CD4-positive, alpha-beta T cell treated with Interleukin-17A for 1 hour (primary cell): ENCODE data around the gene IQCH.

ENCODE experiments used
- DNase-seq: peaks from one replicate; pipeline ENCODE4 v3.0.0-alpha.2; 2020

IQCH gene

GRCh38 chr15:67506775-67507747 lies 252.5 kb downstream of the IQCH start:
- DNase-seq, result no peak

DNA sequence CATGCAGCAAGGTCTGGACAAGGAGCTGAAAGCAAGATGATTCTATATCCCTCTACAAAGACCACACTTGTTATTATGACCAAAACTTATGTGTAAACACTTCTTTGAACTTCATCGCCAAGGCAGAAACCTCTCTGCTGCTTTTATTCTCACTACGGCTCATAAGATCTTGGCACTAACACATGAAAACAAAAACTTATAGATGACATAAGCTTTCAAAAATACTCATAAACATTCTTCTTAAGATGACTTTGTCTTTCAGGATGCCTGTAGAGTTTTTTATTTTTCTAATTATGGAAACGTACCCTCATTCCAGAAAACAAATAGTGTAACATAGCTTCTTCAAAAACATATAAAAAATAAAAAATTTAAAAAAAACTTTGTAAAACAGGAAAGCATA lies 253.8 kb downstream of the IQCH start:
- no peak for DNase-seq

GRCh38 chr15:67509918-67510317 lies 255.3 kb downstream of the IQCH start:
- no peak for DNase-seq

DNA sequence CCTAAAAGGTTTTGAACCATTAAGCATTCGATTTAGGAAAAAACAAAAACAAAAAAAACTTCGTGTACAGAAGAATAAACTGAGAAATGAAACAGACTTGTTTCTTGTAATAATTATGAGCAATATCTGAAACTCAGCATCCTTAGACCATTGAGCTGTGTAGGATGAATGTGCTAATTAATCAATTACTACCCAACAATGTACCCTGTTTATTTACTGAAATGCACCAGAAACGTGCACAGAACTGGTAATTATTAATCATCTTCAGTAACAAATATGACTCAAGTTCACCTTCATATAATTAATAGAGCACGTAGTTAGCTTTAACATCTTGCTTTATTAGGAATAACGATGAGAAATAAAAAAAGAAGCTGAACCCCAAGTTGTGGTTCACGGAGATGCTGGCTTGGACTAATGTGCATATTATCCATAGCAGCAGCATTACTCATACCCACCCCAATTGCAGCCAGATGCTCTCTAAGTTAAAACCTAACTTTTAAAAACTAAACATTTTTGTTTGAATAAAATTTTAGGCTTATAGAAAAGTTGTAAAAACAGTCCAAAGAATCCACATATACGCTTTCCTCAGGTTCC lies 256.1 kb downstream of the IQCH start:
- no peak for DNase-seq

DNA sequence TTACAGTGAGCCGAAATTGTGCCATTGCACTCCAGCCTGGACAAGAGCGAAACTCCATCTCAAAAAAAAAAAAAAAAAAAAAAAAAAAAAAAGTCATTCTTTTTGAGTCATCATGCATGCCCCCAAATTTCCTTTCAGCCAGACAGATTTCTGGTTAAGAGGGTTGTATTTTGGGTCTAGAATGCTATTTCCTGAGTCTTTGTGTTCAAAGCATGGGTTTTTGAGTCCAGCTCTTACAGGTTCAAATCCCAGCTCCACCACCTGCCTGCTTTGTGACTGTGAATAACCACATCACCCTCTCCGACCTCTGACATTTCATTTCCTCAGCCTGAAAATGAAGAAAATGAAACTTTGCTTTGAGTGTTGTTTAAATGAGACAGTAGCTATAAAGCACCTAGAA lies 257.0 kb downstream of the IQCH start:
- DNase-seq, result no peak

DNA sequence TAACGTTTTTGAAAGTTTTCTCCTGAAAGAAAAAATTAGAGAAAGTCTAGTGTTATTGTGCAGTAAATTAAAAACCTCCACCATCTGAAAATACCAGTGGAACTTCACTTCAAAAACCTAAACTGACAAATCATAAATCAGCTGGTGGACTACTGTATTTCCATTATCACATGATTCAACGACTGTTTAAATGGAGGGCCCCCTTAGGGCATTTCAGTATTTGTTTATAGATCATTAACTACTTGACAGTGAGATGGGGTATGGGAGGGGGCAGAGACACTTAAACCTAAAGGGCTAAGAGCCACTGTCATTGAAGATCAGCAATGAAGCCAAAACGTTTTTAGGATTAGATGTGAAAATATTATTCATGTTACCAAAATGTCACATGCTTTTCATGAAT lies 257.6 kb downstream of the IQCH start:
- no peak for DNase-seq

DNA sequence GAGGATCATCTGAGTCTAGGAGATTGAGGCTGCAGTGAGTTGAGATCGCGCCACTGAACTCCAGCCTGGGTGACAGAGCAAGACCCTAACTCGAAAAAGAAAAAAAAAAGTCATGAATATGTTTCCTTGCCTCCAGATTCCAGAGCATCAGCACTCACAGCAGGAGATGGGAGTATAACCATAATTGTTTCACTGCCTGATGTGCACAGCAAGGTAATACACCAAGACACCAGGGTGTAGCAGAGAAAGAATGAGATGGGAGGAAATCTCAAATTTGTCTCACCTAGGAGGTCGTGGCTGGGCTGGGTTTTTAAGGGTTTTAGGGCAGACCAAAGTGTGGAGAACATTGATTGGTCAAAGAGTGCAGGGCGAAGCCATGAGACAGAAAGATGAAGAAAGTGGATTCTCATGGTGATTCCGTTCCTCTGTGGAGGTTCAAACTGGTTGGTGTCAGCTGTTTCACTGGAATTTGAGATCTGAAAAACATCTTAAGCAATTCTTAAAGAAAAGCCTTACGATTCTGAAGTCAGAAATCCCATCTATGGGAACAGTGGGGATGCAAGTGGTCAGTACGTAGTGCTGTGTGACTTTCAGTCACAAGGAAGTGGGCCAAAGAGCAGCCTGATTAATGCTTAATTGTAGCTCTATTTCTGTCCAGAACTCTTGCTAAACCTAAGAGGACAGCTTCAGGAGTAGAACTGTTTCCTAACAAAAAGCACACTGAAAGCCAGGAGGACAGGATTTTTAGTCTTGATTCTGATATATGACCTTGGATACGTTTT lies 258.5 kb downstream of the IQCH start:
- DNase-seq, result no peak

DNA sequence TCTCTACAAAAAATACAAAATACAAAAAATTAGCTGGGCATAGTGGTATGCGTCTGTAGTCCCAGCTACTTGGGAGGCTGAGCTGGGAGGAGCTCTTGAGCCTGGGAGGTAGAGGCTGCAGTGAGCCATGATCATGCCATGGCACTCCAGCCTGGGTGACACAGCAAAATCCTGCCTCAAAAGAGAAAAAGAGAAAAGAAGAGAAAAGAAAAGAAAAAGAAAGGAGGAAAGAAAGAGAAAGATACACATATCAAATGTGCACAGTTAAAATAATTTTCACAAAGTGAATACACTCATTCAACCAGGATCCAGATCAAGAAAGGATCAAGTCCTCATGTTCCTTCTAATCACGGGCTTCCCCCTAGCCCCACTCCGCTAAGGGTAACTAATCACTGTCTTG lies 260.5 kb downstream of the IQCH start:
- DNase-seq, result no peak

DNA sequence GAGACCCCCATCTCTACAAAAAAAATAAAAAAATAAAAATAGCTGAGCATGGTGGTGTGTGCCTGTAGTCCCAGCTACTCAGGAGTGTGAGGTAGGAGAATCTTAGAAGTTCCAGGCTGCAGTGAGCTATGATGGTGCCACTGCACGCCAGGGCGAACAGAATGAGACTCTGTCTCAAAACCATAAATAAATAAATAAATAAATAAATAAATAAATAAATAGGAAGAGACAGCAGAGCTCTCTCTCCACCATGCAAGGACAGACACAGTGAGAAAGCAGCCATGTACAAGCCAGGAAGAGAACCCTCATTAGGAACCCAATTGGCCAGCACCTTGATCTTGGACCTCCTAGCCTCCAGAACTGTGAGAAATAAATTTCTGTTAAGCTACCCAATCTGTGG lies 261.0 kb downstream of the IQCH start:
- no peak for DNase-seq

DNA sequence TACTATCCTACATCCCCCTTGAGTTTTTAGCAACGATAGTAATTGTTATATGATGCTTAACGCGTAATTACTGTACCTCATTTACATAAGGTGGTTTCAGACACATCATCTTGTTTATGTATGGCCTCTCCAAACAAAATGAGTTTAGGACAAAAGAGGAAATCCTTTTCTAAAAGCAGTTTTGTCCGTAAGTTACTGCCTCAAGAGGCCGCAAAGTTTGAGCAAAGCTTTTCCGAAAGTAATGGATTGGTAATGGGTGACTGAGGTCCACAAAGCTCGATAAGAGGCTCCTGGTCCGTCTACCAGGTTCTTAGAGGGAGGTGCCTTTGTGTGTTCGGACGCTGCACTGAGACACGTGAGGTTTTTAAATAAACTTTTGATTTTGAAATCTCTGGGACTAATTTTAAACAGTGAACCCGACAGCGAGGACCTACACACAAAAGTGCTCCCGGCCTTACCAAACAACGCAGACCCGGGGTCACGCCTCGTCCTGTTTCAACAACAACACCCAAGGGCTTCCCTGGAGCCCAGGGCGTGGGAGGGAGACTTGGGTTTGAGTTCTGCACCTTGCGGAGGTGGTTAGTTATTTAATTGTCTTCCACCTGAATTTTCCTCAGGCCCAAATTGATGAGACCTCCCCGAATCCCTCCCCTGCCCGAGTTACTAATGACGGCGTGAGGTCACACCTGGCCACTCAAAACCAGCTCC lies 265.9 kb downstream of the IQCH start:
- no peak for DNase-seq

DNA sequence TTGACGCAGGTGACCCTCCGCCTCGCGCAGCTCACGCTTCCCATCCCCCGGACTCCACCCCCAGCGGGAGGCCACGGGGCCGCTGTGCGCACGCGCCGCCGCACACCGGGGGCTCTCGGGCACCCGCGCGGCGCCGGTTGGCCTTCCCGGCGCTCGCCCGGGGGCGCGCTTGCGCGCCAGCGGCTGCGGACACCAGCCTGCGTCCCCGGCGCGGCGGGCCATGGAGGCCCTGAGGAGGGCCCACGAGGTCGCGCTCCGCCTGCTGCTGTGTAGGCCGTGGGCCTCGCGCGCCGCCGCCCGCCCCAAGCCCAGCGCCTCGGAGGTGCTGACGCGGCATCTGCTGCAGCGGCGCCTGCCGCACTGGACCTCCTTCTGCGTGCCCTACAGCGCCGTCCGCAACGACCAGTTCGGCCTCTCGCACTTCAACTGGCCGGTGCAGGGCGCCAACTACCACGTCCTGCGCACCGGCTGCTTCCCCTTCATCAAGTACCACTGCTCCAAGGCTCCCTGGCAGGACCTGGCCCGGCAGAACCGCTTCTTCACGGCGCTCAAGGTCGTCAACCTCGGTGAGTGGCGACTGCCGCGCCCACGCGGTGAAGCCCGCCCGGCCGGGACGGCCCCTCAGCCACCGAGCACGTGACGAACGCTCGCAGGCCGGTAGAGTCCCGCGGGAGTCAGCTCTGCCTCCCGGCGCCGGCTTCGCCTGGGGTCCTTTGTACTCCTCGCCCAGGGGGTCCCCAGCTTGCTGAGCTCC lies 266.6 kb downstream of the IQCH start, which contains the start of gene C15orf61:
C15orf61 (plus strand) TSS at position 103 of the 754 bp plus-strand sequence; CDS start at position 221, 118 bp downstream.
- DNase-seq, result peak; percentile 90

GRCh38 chr15:67521783-67522568 lies 267.4 kb downstream of the IQCH start:
- peak; percentile 32 for DNase-seq

- no peak for DNase-seq
Measured at GRCh38 chr15:67523330-67523729, 268.7 kb downstream of the IQCH start.

DNA sequence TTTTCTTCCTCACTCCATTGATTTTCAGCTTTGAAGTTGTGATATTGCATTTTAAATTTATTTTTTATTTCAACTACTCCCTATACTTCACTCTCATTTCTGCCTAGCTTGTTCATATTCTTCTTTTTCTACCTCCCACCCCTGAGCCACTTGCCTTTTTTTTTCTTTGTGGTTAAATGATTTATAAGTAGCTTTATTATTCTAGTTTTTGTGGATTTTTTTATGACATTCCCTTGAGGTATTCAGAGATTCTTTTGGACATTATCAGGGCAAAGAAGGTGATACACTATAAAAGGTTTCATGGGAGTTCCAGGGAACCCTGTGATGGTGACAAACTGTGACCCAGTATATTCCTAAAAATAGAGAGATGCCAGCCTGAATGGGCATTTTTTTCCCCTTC lies 269.6 kb downstream of the IQCH start:
- no peak for DNase-seq

DNA sequence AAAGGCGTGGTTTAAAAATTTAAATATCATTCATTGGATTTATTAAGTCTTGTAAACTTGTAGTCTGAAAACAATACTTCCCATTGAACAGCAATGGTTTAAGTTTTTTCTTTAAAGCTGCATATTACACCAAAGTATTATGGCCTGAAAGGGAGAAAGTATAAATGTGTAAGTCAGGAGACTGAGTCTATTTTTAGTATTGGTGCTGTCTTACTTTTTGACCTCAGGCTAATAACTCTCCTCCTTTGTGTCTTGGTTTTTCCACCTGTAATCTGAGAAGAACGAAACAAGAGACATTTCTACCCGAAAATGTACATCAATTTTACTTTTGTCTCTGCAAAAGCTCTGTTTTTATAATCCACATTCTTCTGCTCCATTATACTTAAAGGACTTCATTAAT lies 273.9 kb downstream of the IQCH start:
- no peak for DNase-seq

DNA sequence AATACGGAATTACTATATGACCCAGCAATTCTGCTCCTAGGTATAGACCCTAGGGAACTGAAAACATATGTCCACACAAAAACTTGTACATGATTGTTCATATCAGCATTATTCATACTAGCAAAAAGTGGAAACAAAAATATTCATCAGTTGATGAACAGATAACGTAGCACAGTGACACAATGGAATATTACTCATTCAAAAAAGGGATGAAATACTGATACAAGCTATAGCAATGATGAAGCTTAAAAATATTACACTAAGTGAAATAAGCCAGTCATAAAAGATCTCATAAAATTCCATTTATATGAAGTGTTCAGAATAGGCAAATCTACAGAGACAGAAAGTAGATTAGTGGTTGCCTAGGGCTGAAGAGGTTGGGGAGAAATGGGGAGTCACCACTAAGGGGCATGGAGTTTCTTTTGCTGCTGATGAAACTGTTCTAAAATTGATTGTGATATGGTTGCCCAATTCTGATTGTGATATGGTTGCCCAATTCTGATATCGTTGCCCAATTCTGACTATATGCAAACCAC lies 276.9 kb downstream of the IQCH start:
- DNase-seq, result no peak

GRCh38 chr15:67533873-67534272 lies 279.3 kb downstream of the IQCH start:
- no peak for DNase-seq

GRCh38 chr15:67534360-67534759 lies 279.8 kb downstream of the IQCH start:
- no peak for DNase-seq

DNA sequence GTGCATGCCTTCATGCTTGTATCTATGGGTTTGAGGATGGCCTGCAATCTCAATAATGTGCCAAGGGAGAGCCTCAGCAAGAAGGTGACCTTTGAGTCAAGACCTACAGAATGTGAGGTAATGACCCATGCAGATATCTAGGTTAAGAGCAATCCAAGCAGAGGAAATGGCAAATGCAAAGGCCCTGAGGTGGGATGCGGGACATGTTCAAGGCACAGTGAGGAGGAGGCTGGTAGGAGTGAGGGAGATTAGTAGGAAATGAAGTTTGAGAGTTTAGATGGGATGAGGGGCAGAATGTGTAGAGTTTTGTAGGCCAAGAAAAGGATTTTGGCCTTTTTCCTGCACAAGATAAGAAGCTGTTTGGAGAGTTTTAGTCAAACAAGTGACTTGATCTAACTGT lies 283.2 kb downstream of the IQCH start:
- DNase-seq, result no peak

DNA sequence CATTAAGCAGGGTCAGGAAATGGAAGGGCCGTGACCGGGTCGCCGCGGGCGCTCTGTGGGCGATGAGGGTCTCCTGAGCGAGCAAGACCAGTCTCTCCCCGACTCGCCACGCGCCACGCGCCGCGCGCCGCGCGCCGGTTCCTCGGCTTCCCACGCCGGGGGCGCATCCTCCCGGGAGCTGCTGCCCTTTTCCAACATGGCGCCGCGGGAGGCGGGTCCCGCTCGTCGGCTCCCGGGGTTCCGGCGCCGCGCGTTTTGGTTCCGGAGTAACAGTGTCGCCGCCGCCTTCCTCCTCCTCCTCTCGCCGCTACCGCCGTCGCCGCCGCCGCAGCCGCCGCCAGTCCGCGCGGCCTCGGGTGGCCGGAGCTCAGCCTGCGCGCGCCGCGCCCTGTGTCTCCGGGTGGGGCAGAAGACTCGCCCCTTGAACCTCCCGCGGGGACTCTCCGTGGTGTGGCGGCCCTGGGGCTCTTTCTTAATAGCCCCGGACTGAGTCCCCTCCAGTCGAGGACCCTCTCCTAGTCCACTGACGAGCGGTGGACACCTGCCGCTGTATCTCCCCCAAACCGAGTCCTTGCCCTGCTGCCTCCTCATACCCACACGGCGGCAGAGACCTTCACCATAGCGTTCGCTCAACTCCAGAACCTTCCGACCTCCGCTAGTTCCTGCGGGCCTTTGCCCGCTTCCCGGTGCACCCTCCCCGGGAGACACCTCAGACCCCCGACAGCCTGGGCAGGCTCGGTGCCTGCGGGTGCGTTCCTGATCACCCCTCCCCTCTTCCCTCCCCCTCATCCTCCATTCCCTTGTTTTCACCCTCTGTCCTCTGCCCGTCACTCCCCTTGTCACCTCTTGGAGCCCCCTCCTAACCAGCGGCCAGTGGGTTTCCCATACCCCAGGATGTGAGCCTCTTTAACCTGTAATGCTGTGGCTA lies 288.1 kb downstream of the IQCH start, which contains the start of gene MAP2K5:
MAP2K5 (plus strand) TSS at position 284 of the 928 bp plus-strand sequence; CDS start at position 917, 633 bp downstream.
- DNase-seq, result peak; percentile 84
